ENCODE measurements around the gene SLC30A1. TPM values are rescaled to one million over a fixed set of nuclear protein-coding genes. Genes with fewer than 3 reads are reported as not detected.
A peak's percentile ranks its signal among the peaks of the same experiment; 100 is the strongest.

Gene SLC30A1
- polyA plus RNA-seq, 6 donors from 2014 or later: 0.73 to 1.7 (median 1.00) TPM

DNA sequence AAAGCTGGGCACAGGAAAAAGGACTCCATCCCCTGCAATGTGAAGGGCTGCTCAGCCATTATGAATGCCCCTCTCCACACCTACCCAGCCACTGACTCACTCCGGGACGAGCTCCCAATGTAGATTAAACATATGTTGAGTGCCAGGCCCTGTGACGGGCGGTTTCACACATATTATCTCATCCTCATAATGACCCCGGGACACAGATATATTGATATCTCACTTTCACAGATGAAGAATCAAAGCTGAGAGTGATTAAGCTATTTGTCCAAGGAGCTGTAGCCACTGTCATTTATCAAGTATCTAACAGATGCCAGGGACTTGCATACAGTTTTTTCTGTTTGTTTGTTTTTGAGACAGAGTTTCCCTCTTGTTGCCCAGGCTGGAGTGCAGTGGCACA, 35.0 kb upstream of the SLC30A1 start:
- no peaks in the 10 kb centered on the region for H3K9me3 Mint-ChIP-seq
- H3K4me3 Mint-ChIP-seq: no peak overlapping the region
- DNase-seq (no peak), ATAC-seq (ENCODE audit: low read depth in 2 of 2) (no peak)
- H3K4me1 Mint-ChIP-seq: no peaks in the 10 kb centered on the region
- H3K27me3 Mint-ChIP-seq: no peaks in the 10 kb centered on the region
- H3K27ac Mint-ChIP-seq: peak overlapping the region in 1 of 6 donors; percentile 57
- H3K36me3 Mint-ChIP-seq: no peaks in the 10 kb centered on the region

DNA sequence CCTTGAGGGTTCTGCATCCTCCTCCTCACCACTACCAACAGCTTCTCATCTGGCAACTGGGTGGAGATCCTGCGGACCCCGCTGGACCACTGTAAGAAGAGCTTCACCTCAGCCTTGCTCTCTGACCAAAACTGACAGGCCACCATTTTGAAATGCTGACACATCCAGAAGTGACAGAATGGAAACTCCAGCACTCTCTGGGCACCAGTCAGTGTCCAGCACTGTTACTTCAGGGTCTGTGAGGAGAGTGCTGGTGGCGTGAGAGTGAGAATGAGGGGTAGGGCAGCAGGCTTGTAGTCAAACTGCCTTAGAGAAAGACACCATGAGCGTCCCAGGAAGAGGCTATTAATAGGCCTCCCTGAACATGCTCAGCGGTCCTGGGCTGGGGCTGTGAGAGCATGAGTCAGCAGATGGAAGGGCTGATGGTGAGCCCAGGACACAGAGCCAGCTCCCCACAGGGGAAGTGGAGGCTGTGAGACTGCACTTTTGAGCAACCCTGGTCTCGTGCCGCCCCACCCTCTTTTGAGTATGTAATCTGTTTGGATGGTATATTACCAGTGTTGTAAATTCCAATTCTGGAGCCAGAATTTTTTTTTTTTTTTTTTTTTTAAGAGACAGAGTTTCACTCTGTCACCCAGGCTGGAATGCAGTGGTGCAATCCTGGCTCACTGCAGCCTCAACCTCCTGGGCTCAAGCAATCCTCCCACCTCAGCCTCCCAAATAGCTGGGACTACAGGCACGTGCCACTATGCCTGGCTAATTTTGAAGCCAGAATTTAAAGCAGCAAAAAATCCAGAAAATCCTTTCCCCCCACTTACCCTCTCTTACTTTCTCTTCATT, 34.4 kb upstream of the SLC30A1 start:
- Mint-ChIP-seq H3K36me3 (no peaks in the 10 kb centered on the region), H3K4me3 (no peak overlapping the region), H3K9me3 (no peaks in the 10 kb centered on the region), H3K27ac (peak overlapping the region in 1 of 6 donors; percentile 57), H3K27me3 (no peaks in the 10 kb centered on the region), H3K4me1 (no peaks in the 10 kb centered on the region)
- DNase-seq (no peak), ATAC-seq (ENCODE audit: low read depth in 2 of 2) (no peak)

- no peaks in the 10 kb centered on the region for H3K9me3 Mint-ChIP-seq
- H3K36me3 Mint-ChIP-seq: no peaks in the 10 kb centered on the region
- no peak for DNase-seq
- H3K27ac Mint-ChIP-seq: peak overlapping the region in 1 of 6 donors; percentile 32
- no peak for ATAC-seq (ENCODE audit: low read depth in 2 of 2)
- peaks cover 0 to 3% (median 3%) of the 10 kb centered on the region in 3 donors for H3K4me1 Mint-ChIP-seq
- no peak overlapping the region for H3K4me3 Mint-ChIP-seq
- no peaks in the 10 kb centered on the region for H3K27me3 Mint-ChIP-seq
Observed at GRCh38 chr1:211612786-211613107, 33.8 kb upstream of the SLC30A1 start.

GRCh38 chr1:211611818-211612217, 32.9 kb upstream of the SLC30A1 start:
- Mint-ChIP-seq H3K27me3 (no peaks in the 10 kb centered on the region), H3K4me3 (no peak overlapping the region)

DNA sequence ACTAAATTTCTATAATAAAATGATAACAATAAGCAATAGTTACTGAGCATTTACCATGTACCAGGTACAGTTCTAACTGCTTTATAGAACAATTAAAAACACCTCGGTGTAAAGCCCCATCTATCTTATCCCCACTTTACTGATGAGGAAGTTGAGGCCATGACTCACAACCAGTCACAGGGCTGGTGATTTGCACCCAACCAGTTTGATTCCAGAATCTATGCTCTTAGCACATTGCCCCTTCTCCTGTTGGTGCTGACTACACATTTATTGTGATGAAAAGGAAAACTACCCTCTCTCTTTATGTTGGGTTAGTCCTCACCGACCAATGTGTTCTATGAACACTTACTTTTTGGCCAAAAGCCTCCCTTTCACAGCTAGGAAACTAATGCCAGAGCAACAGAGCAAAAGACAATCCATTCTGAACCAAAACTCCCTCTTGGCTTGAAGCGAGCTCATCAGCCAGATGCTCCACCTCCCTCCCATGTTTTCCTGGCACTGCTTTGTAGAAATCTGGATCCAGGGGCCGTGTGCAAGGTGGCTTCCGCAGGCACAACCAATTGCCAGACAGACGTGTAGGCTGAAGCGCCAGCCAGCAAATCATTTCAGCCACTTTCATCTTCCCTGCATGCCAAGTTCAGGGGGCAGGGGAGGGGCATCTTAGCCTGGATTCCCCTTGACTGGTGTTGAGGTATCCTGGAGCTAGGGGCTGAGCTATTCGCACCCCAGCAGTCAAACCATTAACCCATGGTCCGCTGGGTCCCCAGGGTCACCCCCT, 32.0 kb upstream of the SLC30A1 start:
- Mint-ChIP-seq H3K27me3 (no peaks in the 10 kb centered on the region), H3K27ac (no peak overlapping the region), H3K4me1 (peaks cover 15 to 21% (median 21%) of the 10 kb centered on the region in 3 donors), H3K4me3 (no peak overlapping the region), H3K36me3 (no peaks in the 10 kb centered on the region), H3K9me3 (peaks cover 0 to 2% (median 0%) of the 10 kb centered on the region in 7 donors)
- ATAC-seq (ENCODE audit: low read depth in 2 of 2) (no peak), DNase-seq (no peak)

More at GRCh38 chr1:211611818-211612217, 32.9 kb upstream of the SLC30A1 start:
- Mint-ChIP-seq H3K9me3 (no peaks in the 10 kb centered on the region), H3K36me3 (no peaks in the 10 kb centered on the region), H3K4me1 (peaks cover 6 to 13% (median 12%) of the 10 kb centered on the region in 3 donors), H3K27ac (peak overlapping the region in 1 of 6 donors; percentile 84)
- ATAC-seq (ENCODE audit: low read depth in 2 of 2): no peak
- DNase-seq: no peak

GRCh38 chr1:211609120-211610024, 30.4 kb upstream of the SLC30A1 start:
- Mint-ChIP-seq H3K4me3 (peak overlapping the region in 1 of 8 donors; percentile 62), H3K36me3 (no peaks in the 10 kb centered on the region), H3K9me3 (peaks cover 0 to 2% (median 0%) of the 10 kb centered on the region in 7 donors), H3K4me1 (peaks cover 22 to 27% (median 27%) of the 10 kb centered on the region in 3 donors), H3K27ac (peak overlapping the region in 1 of 6 donors; percentile 76), H3K27me3 (no peaks in the 10 kb centered on the region)
- no peak for DNase-seq
- no peak for ATAC-seq (ENCODE audit: low read depth in 2 of 2)

- Mint-ChIP-seq H3K9me3 (peaks cover 0 to 2% (median 0%) of the 10 kb centered on the region in 7 donors), H3K4me1 (peaks cover 22 to 27% (median 27%) of the 10 kb centered on the region in 3 donors), H3K36me3 (no peaks in the 10 kb centered on the region), H3K27me3 (no peaks in the 10 kb centered on the region), H3K4me3 (peak overlapping the region in 7 of 8 donors; percentile 41 to 92 (median 76)), H3K27ac (peak overlapping the region in 2 of 6 donors; percentile 6 to 74)
- ATAC-seq (ENCODE audit: low read depth in 2 of 2) (no peak), DNase-seq (no peak)
Observed at GRCh38 chr1:211607754-211608473, 29.0 kb upstream of the SLC30A1 start.

DNA sequence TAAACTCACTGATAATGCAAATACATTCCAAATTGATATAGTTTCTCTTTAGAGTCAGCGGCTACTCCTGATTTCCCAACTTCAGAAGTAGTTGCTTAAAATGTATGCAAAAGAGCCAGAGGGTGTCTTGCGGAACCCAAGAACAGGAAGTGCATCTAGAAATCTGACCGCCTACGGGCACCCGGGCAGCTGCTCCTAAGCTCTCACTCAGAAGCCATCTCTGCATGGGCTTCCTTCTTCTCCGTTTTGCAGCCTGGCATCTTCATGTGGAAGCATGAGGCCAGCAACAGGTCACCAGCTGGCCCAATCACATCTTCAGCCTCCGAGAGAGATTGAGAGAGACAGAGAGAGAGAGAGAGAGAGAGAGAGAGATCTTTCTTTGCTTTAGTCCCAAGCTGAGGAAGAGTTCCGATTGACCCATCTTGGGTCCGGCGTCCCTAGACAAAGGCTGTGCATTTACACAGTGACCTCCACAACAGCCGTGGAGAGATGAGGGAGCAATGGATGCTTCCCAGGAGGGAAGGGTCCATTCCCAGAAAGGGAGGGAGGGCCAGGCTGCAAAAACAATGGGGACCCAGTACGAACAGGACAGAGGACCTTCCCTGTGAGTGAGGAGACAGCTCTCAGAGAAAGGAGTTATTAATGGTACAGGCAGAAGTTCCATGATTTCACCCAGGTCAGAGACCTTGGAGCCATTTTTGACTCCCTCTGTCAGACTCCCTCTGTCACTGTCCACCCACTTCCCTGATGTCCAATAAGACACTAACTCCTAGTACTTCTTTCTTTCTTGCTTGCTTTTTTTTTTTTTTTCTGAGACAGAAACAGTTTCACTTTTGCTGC, 28.2 kb upstream of the SLC30A1 start:
- Mint-ChIP-seq H3K27ac (peak overlapping the region; percentile 43 to 92 (median 84)), H3K27me3 (peaks cover 0 to 3% (median 0%) of the 10 kb centered on the region in 3 donors), H3K4me3 (peak overlapping the region; percentile 80 to 94 (median 88)), H3K9me3 (peaks cover 0 to 2% (median 0%) of the 10 kb centered on the region in 7 donors), H3K36me3 (no peaks in the 10 kb centered on the region), H3K4me1 (peaks cover 22 to 27% (median 27%) of the 10 kb centered on the region in 3 donors)
- DNase-seq (peak; percentile 47), ATAC-seq (ENCODE audit: low read depth in 2 of 2) (peak; percentile 94 to 97)

- DNase-seq (peak; percentile 13), ATAC-seq (ENCODE audit: low read depth in 2 of 2) (peak; percentile 56 to 79)
- no peaks in the 10 kb centered on the region for H3K36me3 Mint-ChIP-seq
- peak overlapping the region; percentile 80 to 94 (median 88) for H3K4me3 Mint-ChIP-seq
- H3K27me3 Mint-ChIP-seq: peaks cover 0 to 5% (median 0%) of the 10 kb centered on the region in 3 donors
- H3K9me3 Mint-ChIP-seq: peaks cover 0 to 2% (median 0%) of the 10 kb centered on the region in 7 donors
- H3K4me1 Mint-ChIP-seq: peaks cover 22 to 27% (median 27%) of the 10 kb centered on the region in 3 donors
- peak overlapping the region; percentile 43 to 92 (median 84) for H3K27ac Mint-ChIP-seq
Observed at GRCh38 chr1:211606332-211606913, 27.5 kb upstream of the SLC30A1 start.

DNA sequence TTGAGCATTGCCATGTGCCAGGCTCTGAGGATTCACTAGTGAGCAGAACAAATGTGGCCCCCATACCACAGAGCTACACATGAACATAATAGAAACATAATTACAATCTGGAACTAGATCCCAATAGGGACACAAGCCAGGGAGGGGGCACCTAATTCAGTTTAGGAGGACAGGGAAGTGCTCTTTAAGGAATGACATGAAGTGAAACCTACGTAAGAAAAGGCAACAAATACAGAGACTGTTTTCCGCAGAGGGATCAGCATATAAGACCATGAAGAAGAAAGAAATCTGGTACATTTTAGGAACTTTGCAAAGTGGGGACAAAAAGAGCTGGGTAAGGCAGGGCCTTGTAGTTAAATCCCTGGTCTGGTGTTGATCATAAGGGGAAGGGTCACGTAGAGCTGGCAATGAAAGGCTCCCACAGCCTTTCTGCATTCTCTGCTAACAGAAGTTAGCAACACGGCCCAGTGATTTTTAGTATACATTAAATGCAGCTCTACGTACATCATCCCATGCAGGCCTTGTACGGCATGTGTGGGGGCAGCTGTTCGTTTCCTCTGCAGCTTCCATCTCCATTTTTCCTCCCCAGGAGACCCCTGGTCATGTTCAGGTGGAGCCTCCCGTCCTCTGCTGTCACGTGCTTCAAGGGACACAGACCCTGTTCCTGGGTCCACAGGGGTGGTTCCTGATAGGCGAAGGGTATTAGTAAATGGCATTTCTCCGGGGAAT, 26.8 kb upstream of the SLC30A1 start:
- DNase-seq: no peak
- peaks cover 22 to 27% (median 27%) of the 10 kb centered on the region in 3 donors for H3K4me1 Mint-ChIP-seq
- H3K9me3 Mint-ChIP-seq: peaks cover 0 to 2% (median 0%) of the 10 kb centered on the region in 7 donors
- no peaks in the 10 kb centered on the region for H3K36me3 Mint-ChIP-seq
- H3K27ac Mint-ChIP-seq: peak overlapping the region in 3 of 6 donors; percentile 1 to 90 (median 56)
- H3K27me3 Mint-ChIP-seq: peaks cover 0 to 5% (median 5%) of the 10 kb centered on the region in 3 donors
- peak overlapping the region; percentile 18 to 94 (median 85) for H3K4me3 Mint-ChIP-seq
- no peak for ATAC-seq (ENCODE audit: low read depth in 2 of 2)

DNA sequence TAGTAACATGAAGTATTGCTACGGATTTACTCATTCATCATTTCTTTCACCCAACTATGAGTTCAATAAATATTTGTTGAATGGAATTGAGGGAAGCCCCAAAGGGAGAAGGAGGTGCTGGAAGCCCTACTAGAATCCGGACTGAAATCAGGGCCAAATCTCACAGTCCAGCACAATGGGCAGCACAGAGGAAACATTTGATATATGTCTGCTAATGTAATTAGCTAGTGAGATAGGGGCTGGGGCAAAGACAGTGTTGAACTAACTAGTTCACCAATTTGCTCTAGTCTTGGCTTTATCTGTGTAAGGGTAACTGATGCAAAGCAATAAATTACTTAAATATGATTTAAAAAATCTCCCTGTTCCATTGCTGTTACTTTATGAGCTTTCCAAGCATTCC, 26.1 kb upstream of the SLC30A1 start:
- peaks cover 22 to 27% (median 27%) of the 10 kb centered on the region in 3 donors for H3K4me1 Mint-ChIP-seq
- peak overlapping the region in 2 of 8 donors; percentile 36 to 38 for H3K4me3 Mint-ChIP-seq
- H3K27ac Mint-ChIP-seq: peak overlapping the region in 1 of 6 donors; percentile 56
- no peaks in the 10 kb centered on the region for H3K36me3 Mint-ChIP-seq
- no peak for DNase-seq
- no peak for ATAC-seq (ENCODE audit: low read depth in 2 of 2)
- peaks cover 0 to 2% (median 0%) of the 10 kb centered on the region in 7 donors for H3K9me3 Mint-ChIP-seq
- peaks cover 0 to 5% (median 5%) of the 10 kb centered on the region in 3 donors for H3K27me3 Mint-ChIP-seq
